ENCODE data around the gene BCHE.

BCHE gene

DNA sequence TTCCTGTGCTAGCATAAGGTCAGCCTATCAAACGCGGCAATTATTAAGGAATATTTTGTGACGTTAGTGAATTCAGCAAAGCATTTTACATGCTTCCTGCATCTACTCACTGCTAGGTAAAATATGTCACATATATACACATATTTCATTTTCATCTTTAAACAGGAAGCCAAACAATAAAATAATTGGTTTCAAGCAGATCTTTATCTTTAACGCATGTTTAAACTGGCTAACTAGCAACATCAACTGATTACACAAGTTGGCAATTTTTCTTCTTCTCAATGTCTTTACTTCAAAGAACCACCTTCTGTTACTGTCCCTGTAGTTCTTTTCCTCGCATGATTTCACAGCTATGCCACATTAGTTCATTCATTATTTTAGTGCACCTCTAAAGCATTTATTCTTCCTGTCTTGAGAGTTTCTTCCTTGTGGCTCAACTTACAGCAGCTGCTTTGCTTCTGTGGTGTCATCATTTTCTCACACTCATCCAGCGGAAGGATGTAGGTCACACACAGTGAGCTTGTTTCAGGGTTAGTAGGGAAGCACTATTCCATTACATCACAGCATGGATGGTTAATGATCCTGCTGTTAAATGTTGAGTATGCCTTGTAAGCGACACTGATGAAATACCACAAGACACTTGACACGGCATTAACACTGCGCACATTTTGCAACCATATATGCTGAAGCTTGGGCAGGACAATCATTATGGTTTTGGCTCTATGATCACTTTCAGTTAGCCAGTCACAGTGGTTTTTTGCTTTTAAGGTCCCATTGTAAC is 2.3 kb upstream of the BCHE start:
- TF ChIP-seq GATA2 (IDR thresholded peaks at IDR 0.05; ENCODE audit: low read depth, low read length) (no peak), GATA3 (IDR thresholded peaks at IDR 0.05; ENCODE audit: low read depth, low read length) (no peak)

DNA sequence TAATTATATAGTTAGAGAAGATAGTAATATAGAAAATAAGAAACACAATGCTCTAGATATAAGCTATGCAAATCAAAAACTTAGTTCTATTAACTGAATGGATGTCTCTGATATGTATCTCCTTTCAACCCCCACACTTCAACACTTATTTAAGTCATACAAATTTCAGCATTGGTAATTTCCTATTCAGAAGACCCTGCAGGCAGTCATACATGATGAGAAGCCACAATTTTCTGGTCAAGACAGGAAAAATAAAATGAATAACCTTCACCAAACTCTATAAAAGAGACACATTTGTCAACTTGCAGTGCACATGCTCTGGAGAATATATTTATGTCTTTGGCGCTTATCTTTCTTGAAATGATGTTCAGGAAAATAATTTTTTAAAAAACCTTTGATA is 578 bp upstream of the BCHE start:
- TF ChIP-seq GATA3 (IDR thresholded peaks at IDR 0.05; ENCODE audit: low read depth, low read length) = no peak
- TF ChIP-seq GATA2 (IDR thresholded peaks at IDR 0.05; ENCODE audit: low read depth, low read length) = no peak

DNA sequence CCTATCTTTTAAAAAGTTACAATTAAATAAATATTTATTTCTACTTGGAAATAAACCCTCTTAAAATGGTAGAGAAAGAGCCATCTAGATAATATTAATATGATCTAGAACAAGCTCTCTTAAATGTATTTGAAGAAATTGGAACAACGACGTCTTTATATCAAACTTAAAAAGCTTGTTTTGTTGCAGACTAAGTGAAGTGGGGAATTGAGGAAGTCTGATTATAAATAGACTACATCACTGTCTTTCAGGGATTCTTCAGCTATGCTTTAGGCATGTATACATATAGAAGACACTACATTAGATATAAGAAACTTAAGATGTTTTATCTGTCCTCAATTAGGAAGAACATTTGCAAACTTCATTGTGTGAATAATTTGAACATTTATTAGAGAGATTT is 1.8 kb downstream of the BCHE start:
- TF ChIP-seq GATA2 (IDR thresholded peaks at IDR 0.05; ENCODE audit: low read depth, low read length) = no peak
- no peak for TF ChIP-seq GATA3 (IDR thresholded peaks at IDR 0.05; ENCODE audit: low read depth, low read length)

DNA sequence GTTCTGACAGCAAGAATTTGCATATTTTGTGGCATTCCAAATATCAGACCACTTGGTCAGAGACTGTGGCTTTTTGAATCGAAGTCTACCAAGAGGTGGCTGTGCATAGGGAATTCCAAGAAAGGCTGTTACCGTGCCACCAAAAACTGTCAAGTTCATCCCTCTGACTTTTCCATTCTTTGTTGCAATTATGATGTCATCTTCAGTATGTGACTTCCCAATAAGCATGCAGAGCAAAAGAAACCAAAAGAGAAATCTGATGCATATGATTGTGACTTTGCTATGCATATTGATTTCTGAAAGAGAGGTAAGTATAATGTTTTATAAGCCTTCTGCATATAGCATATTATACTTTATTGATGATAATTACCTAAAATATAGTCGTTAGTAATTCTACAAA is 6.5 kb downstream of the BCHE start:
- TF ChIP-seq GATA3 (IDR thresholded peaks at IDR 0.05; ENCODE audit: low read depth, low read length) = no peak
- no peak for TF ChIP-seq GATA2 (IDR thresholded peaks at IDR 0.05; ENCODE audit: low read depth, low read length)

DNA sequence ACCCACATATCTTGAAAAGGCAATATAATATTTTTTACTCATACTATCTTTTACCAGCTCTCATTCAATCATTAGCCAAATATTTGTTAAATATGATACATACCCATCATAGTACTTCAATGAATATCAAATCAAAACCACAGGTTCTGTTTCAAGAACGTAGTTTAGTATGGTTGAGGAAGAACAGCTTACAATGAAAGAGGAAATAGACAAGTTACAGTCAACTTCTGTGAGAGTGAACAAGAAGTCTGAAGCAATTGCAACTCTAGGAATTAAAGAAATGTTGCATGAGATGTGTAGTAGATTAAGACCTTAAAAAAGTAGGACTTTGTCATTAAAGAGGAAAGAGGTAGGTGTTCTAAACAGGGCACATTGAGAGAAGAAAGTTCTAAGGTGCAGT is 9.3 kb downstream of the BCHE start:
- TF ChIP-seq GATA3 (IDR thresholded peaks at IDR 0.05; ENCODE audit: low read depth, low read length) (no peak), GATA2 (IDR thresholded peaks at IDR 0.05; ENCODE audit: low read depth, low read length) (no peak)

DNA sequence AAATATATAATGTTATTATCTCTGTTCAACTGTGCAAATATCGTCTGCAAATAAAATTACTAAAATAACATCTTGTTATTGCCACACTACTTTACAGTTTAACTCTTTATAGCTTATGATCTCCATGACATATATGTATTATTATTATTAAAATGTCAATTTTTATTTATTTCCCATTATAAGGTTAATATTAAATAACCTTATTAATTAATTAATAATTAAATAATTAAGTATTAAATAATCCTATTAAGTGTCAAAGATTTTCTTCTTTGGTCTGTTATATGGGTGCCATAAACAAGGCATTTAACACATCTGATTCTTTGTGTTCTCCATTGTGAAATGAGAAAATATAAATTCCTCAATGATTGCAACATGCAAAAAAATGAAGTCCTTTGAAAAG is 10.0 kb downstream of the BCHE start:
- no peak for TF ChIP-seq GATA2 (IDR thresholded peaks at IDR 0.05; ENCODE audit: low read depth, low read length)
- TF ChIP-seq GATA3 (IDR thresholded peaks at IDR 0.05; ENCODE audit: low read depth, low read length) = no peak

DNA sequence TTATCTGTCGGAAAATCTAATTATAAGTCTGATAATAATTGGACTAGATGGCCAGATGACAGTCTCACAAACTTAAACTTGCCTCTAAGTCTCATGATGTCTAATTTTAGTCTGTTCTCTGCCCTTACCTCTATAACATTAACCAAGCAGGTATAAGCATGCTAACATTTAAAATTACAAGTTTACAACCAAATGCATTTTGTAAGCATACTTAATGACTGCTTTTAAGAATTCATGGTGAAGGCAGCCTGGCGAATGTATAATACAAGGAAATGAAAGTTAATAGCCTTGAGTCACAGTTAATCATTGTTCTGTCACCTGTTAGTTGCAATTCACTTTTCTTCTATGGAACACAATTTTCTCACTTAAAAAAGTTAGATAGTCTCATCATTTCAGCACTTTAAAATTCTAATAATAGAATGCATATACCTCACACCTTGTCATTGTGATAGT is 16.5 kb downstream of the BCHE start:
- TF ChIP-seq GATA3 (IDR thresholded peaks at IDR 0.05; ENCODE audit: low read depth, low read length) = no peak
- no peak for TF ChIP-seq GATA2 (IDR thresholded peaks at IDR 0.05; ENCODE audit: low read depth, low read length)

DNA sequence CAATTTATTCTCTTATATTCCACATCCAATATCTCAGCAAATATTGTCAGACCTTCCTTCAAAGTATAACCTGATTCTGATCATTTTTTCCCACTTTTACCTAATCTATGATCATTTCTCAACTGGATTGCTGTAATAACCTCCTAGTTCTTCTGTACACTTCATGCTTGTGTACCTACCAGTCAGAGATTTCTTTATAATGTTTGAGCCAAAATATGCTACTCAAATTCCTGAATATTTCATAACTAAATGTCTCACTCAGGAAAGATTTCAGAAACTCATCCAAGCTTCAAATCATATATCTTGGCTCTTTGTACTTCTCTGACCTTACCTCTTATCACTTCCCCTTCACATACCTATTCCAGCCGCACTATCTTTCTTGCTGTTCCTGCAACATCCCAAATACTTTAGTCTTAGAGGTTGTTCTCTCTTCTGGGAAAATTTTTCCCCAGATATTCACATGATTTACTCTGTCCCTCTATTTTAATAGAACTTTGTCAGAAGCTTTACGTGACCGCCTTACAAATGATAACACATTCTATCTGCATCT is 20.0 kb downstream of the BCHE start:
- no peak for TF ChIP-seq GATA3 (IDR thresholded peaks at IDR 0.05; ENCODE audit: low read depth, low read length)
- no peak for TF ChIP-seq GATA2 (IDR thresholded peaks at IDR 0.05; ENCODE audit: low read depth, low read length)

DNA sequence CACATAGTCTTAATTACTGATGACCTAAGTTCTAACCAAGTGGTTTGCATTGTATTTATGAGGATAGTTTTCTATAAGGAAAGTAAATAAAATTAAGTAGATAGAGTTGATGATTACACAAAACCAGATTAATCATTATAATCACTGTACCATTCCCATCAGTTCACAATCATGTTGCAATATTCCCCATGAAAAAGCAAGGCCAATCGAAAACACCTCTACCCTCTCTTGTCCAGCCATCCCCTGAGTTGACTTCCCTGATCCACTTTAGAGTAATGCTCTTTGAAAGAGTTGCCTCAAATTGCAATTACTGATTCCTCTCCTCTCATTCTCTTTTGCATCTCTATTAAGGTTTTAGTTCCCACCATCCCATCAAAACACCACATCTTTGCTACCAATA is 21.0 kb downstream of the BCHE start:
- TF ChIP-seq GATA2 (IDR thresholded peaks at IDR 0.05; ENCODE audit: low read depth, low read length) (no peak), GATA3 (IDR thresholded peaks at IDR 0.05; ENCODE audit: low read depth, low read length) (no peak)

DNA sequence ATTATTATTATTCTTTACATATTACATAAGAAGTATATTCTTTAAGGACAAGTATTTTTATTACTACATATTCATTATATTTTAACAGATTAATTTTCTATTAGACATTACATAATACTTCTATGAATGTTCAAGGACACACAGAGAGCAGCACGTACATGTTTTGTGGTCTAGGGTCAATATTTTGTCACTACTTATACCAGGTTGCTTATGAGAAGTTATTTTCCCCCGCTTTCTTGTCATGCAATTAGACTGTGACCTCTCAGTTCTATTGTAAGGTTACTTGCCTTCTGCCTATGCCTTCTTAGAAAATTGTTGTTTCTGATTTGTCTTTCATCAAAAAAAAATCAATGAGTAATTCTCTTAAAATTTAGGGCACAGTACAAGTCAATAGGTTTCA is 21.5 kb downstream of the BCHE start:
- TF ChIP-seq GATA2 (IDR thresholded peaks at IDR 0.05; ENCODE audit: low read depth, low read length) (no peak), GATA3 (IDR thresholded peaks at IDR 0.05; ENCODE audit: low read depth, low read length) (no peak)

DNA sequence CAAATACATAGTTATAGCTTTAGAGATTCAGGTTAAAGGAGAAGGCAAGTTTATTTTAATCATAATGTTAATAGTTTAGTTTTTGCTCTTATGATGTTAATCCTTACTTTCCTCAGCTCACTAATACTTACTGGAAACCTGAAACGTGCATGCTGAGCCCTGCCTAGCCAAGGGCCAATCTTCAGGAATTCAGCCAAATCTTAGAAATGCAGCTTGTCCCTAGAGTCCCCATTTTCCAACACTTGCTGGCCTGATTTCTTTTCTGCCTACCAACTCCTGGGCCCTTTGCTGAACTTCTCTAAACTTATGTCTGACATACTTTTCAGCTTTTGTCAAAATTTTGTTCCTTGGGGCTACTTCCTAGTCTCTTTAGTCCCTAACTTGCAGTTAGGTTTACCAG is 22.8 kb downstream of the BCHE start:
- TF ChIP-seq GATA3 (IDR thresholded peaks at IDR 0.05; ENCODE audit: low read depth, low read length) (no peak), GATA2 (IDR thresholded peaks at IDR 0.05; ENCODE audit: low read depth, low read length) (no peak)

DNA sequence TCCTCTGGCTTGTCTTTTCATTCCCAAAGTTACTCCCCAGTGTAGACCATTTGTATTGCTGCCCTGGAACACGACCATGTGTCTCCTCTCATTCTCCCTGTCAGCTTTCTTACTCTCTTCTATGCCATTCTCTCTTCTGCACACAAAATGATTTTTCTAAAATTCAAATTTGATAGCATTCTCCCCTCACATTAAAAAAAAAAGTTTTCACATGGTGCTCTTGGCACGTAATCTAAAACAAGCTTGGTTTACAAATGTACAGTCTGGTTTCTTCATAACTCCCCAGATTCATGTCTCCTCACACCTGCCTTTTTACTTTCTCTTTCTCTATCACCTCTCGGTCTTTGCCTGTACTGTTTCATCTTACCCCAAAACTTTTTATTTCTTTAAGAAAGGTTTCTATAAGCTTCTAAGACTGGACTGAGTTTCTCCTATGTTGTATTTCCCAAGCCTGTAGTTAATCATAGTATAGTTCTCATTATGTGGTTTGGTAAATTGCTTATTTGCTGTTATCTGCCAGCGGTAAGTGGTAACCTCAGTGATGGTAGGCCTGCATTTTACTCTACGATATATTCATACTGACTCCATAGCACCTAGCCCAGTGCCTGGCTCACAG is 31.2 kb downstream of the BCHE start:
- no peak for TF ChIP-seq GATA2 (IDR thresholded peaks at IDR 0.05; ENCODE audit: low read depth, low read length)
- no peak for TF ChIP-seq GATA3 (IDR thresholded peaks at IDR 0.05; ENCODE audit: low read depth, low read length)

DNA sequence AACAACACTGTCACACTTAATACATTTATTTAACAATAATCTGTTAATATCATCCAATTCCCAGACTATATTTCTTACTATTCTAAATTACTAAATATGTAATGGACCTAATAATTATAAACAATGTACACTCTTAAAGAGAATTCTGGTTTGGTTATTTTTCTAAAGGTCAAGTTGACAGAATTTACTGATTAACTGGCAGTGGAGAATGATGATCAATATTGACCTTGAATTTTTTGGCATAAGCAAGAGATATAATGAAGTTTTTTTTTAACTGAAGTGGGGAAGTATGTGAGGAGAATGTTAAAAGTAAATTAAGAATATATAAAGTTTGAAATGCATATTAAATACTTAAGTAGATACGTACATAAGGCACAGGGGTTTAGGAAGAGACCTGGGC is 33.8 kb downstream of the BCHE start:
- TF ChIP-seq GATA3 (IDR thresholded peaks at IDR 0.05; ENCODE audit: low read depth, low read length) = no peak
- no peak for TF ChIP-seq GATA2 (IDR thresholded peaks at IDR 0.05; ENCODE audit: low read depth, low read length)

DNA sequence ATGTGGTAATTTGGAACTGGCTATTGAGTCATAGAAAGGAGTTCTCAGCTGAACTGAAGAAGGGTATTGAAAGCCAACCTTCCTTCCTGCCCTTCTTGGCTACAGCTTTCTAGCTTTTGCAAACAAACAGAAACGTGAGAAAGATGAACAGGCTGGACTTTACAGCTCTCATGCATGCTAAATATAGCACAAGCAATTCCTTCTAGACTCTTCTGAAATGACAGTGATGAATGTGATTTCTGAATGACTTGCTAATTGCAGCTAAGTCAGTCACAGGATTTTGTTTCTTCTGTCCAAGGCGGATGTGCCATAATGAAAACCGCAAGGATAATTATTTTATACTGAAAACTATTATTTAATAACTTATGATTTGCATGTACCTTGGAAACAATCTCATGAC is 36.3 kb downstream of the BCHE start:
- TF ChIP-seq GATA3 (IDR thresholded peaks at IDR 0.05; ENCODE audit: low read depth, low read length) (no peak), GATA2 (IDR thresholded peaks at IDR 0.05; ENCODE audit: low read depth, low read length) (no peak)

DNA sequence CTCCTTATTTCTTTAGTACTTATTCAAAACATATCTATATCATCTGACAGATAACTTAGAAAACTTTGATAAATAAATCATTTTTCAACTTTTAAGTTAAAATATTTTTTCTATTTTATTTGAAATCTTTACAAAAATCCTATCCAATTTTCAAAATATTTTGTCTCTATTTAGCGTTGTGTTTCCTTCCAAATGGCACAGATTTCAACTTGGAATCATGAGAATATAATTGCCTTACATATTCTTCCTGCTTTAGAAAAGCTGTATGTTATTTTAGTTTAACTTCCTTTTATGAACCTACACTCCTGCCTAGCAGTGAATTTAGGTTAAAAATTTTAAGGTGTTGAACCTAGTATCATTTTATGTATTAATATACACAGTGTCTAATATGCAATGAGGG is 38.2 kb downstream of the BCHE start:
- TF ChIP-seq GATA2 (IDR thresholded peaks at IDR 0.05; ENCODE audit: low read depth, low read length) (no peak), GATA3 (IDR thresholded peaks at IDR 0.05; ENCODE audit: low read depth, low read length) (no peak)

Data from SH-SY5Y (cell line).